ENCODE data around the gene SHISAL2B.
"Not testable (repeated sequence)": the region's sequence is repeated elsewhere in the genome, so short reads cannot be mapped to it uniquely, and the experiment has no call there.

GRCh38 chr5:64706074-64706473 is 15.8 kb downstream of the SHISAL2B start:
- TF ChIP-seq CTCF, POLR2A (IDR thresholded peaks at IDR 0.05): not testable (repeated sequence)
